ENCODE measurements around the gene PALD1.

The PALD1 gene

GRCh38 chr10:70495691-70496261 lies 17.2 kb downstream of the PALD1 start:
- Histone ChIP-seq H3K9me3 (replicated peaks in 1 of 2; ENCODE audit: control insufficient read depth in 2 of 2, insufficient read depth in 1 of 2, low read depth in 1 of 2, low read length in 2 of 2) (no peaks in the 10 kb centered on the region), H2BK5ac (ENCODE audit: low read length) (no peak overlapping the region), H2BK15ac (ENCODE audit: low read length) (no peak overlapping the region), H3K36me3 (replicated peaks in 1 of 2; ENCODE audit: control insufficient read depth in 2 of 2, insufficient read depth in 2 of 2, low read length in 2 of 2) (no peaks in the 10 kb centered on the region), H3K9ac (ENCODE audit: low read depth, low read length, poor library complexity) (no peak overlapping the region), H2BK12ac (ENCODE audit: low read length) (no peak overlapping the region), H2AFZ (ENCODE audit: low read length) (no peak overlapping the region), H3K4me1 (ENCODE audit: control insufficient read depth in 2 of 2, insufficient read depth in 1 of 2, low read depth in 1 of 2, low read length in 2 of 2) (peaks cover 16 to 22% of the 10 kb centered on the region in 2 donors), H3K18ac (ENCODE audit: low read length) (no peak overlapping the region), H4K8ac (ENCODE audit: low read depth, low read length) (no peak overlapping the region), H3K14ac (ENCODE audit: low read length) (no peak overlapping the region), H3K4me2 (ENCODE audit: insufficient read depth, low read length, poor library complexity, severe bottlenecking) (no peak overlapping the region), H2BK120ac (ENCODE audit: low read depth, low read length) (no peak overlapping the region), H3K27ac (replicated peaks; ENCODE audit: low read length) (no peak overlapping the region), H3K79me1 (ENCODE audit: low read depth, low read length) (no peaks in the 10 kb centered on the region), H3K27me3 (ENCODE audit: control insufficient read depth in 3 of 3, insufficient read depth in 3 of 3, low read depth in 1 of 3, low read length in 3 of 3) (no peaks in the 10 kb centered on the region), H2AK5ac (ENCODE audit: low read depth, low read length) (no peak overlapping the region), H3K23ac (ENCODE audit: low read depth, low read length, poor library complexity) (no peak overlapping the region), H3K4ac (ENCODE audit: low read length) (no peak overlapping the region), H4K91ac (ENCODE audit: low read depth, low read length, poor library complexity) (no peak overlapping the region), H3K4me3 (ENCODE audit: low read length in 2 of 2) (no peak overlapping the region)
- no peak for DNase-seq (ENCODE audit: low spot score)
- no CpG with 5 or more reads among the region's 4 CpGs for WGBS, 2 donors (ENCODE audit: extremely low coverage in 2 of 2, insufficient read length in 2 of 2, insufficient replicate concordance in 1 of 2)

GRCh38 chr10:70496341-70497119 lies 18.0 kb downstream of the PALD1 start:
- Histone ChIP-seq H3K27me3 (ENCODE audit: control insufficient read depth in 3 of 3, insufficient read depth in 3 of 3, low read depth in 1 of 3, low read length in 3 of 3) (no peaks in the 10 kb centered on the region), H3K36me3 (replicated peaks in 1 of 2; ENCODE audit: control insufficient read depth in 2 of 2, insufficient read depth in 2 of 2, low read length in 2 of 2) (no peaks in the 10 kb centered on the region), H3K9ac (ENCODE audit: low read depth, low read length, poor library complexity) (no peak overlapping the region), H3K9me3 (replicated peaks in 1 of 2; ENCODE audit: control insufficient read depth in 2 of 2, insufficient read depth in 1 of 2, low read depth in 1 of 2, low read length in 2 of 2) (no peaks in the 10 kb centered on the region), H2AFZ (ENCODE audit: low read length) (no peak overlapping the region), H3K4me3 (ENCODE audit: low read length in 2 of 2) (no peak overlapping the region), H2BK12ac (ENCODE audit: low read length) (no peak overlapping the region), H2BK120ac (ENCODE audit: low read depth, low read length) (no peak overlapping the region), H2BK5ac (ENCODE audit: low read length) (no peak overlapping the region), H3K14ac (ENCODE audit: low read length) (peak overlapping the region; percentile 79), H3K79me1 (ENCODE audit: low read depth, low read length) (no peaks in the 10 kb centered on the region), H4K8ac (ENCODE audit: low read depth, low read length) (no peak overlapping the region), H3K4me2 (ENCODE audit: insufficient read depth, low read length, poor library complexity, severe bottlenecking) (no peak overlapping the region), H4K91ac (ENCODE audit: low read depth, low read length, poor library complexity) (no peak overlapping the region), H3K23ac (ENCODE audit: low read depth, low read length, poor library complexity) (peak overlapping the region; percentile 48), H2AK5ac (ENCODE audit: low read depth, low read length) (peak overlapping the region; percentile 85), H2BK15ac (ENCODE audit: low read length) (no peak overlapping the region), H3K18ac (ENCODE audit: low read length) (peak overlapping the region; percentile 81), H3K4ac (ENCODE audit: low read length) (no peak overlapping the region), H3K4me1 (ENCODE audit: control insufficient read depth in 2 of 2, insufficient read depth in 1 of 2, low read depth in 1 of 2, low read length in 2 of 2) (peaks cover 16 to 22% of the 10 kb centered on the region in 2 donors), H3K27ac (replicated peaks; ENCODE audit: low read length) (no peak overlapping the region)
- no peak for DNase-seq (ENCODE audit: low spot score)
- WGBS, 2 donors (ENCODE audit: extremely low coverage in 2 of 2, insufficient read length in 2 of 2, insufficient replicate concordance in 1 of 2), result no CpG with 5 or more reads among the region's 13 CpGs

GRCh38 chr10:70497120-70497545 lies 18.6 kb downstream of the PALD1 start:
- Histone ChIP-seq H3K27me3 (ENCODE audit: control insufficient read depth in 3 of 3, insufficient read depth in 3 of 3, low read depth in 1 of 3, low read length in 3 of 3) (no peaks in the 10 kb centered on the region), H3K23ac (ENCODE audit: low read depth, low read length, poor library complexity) (peak overlapping the region; percentile 48), H3K9me3 (replicated peaks in 1 of 2; ENCODE audit: control insufficient read depth in 2 of 2, insufficient read depth in 1 of 2, low read depth in 1 of 2, low read length in 2 of 2) (no peaks in the 10 kb centered on the region), H2AFZ (ENCODE audit: low read length) (no peak overlapping the region), H2BK15ac (ENCODE audit: low read length) (no peak overlapping the region), H2BK5ac (ENCODE audit: low read length) (no peak overlapping the region), H4K91ac (ENCODE audit: low read depth, low read length, poor library complexity) (no peak overlapping the region), H2BK120ac (ENCODE audit: low read depth, low read length) (no peak overlapping the region), H3K9ac (ENCODE audit: low read depth, low read length, poor library complexity) (no peak overlapping the region), H2BK12ac (ENCODE audit: low read length) (no peak overlapping the region), H3K36me3 (replicated peaks in 1 of 2; ENCODE audit: control insufficient read depth in 2 of 2, insufficient read depth in 2 of 2, low read length in 2 of 2) (no peaks in the 10 kb centered on the region), H3K27ac (replicated peaks; ENCODE audit: low read length) (no peak overlapping the region), H3K79me1 (ENCODE audit: low read depth, low read length) (no peaks in the 10 kb centered on the region), H3K14ac (ENCODE audit: low read length) (peak overlapping the region; percentile 79), H3K4me1 (ENCODE audit: control insufficient read depth in 2 of 2, insufficient read depth in 1 of 2, low read depth in 1 of 2, low read length in 2 of 2) (peaks cover 16 to 22% of the 10 kb centered on the region in 2 donors), H3K18ac (ENCODE audit: low read length) (peak overlapping the region; percentile 81), H3K4me3 (ENCODE audit: low read length in 2 of 2) (no peak overlapping the region), H3K4me2 (ENCODE audit: insufficient read depth, low read length, poor library complexity, severe bottlenecking) (no peak overlapping the region), H2AK5ac (ENCODE audit: low read depth, low read length) (peak overlapping the region; percentile 85), H4K8ac (ENCODE audit: low read depth, low read length) (no peak overlapping the region), H3K4ac (ENCODE audit: low read length) (no peak overlapping the region)
- WGBS, 2 donors (ENCODE audit: extremely low coverage in 2 of 2, insufficient read length in 2 of 2, insufficient replicate concordance in 1 of 2), result no CpG with 5 or more reads among the region's 13 CpGs
- DNase-seq (ENCODE audit: low spot score), result no peak

- no peak for DNase-seq (ENCODE audit: low spot score)
These were observed 20.6 kb downstream of the PALD1 start for GRCh38 chr10:70498970-70499835.

More at GRCh38 chr10:70498970-70499835, 20.6 kb downstream of the PALD1 start:
- no peaks in the 10 kb centered on the region for H3K79me1 ChIP-seq (ENCODE audit: low read depth, low read length)
- H2BK5ac ChIP-seq (ENCODE audit: low read length), result no peak overlapping the region
- H2AK5ac ChIP-seq (ENCODE audit: low read depth, low read length), result peak overlapping the region; percentile 32
- no peak overlapping the region for H2BK12ac ChIP-seq (ENCODE audit: low read length)
- no peaks in the 10 kb centered on the region for H3K9me3 ChIP-seq (replicated peaks in 1 of 2; ENCODE audit: control insufficient read depth in 2 of 2, insufficient read depth in 1 of 2, low read depth in 1 of 2, low read length in 2 of 2)
- no peak overlapping the region for H3K4ac ChIP-seq (ENCODE audit: low read length)
- H3K14ac ChIP-seq (ENCODE audit: low read length), result no peak overlapping the region
- no peak overlapping the region for H3K4me2 ChIP-seq (ENCODE audit: insufficient read depth, low read length, poor library complexity, severe bottlenecking)
- no peak overlapping the region for H2BK120ac ChIP-seq (ENCODE audit: low read depth, low read length)
- H3K36me3 ChIP-seq (replicated peaks in 1 of 2; ENCODE audit: control insufficient read depth in 2 of 2, insufficient read depth in 2 of 2, low read length in 2 of 2), result no peaks in the 10 kb centered on the region
- H2AFZ ChIP-seq (ENCODE audit: low read length), result peak overlapping the region; percentile 71
- no peak overlapping the region for H3K9ac ChIP-seq (ENCODE audit: low read depth, low read length, poor library complexity)
- WGBS, 2 donors (ENCODE audit: extremely low coverage in 2 of 2, insufficient read length in 2 of 2, insufficient replicate concordance in 1 of 2), result no CpG with 5 or more reads among the region's 10 CpGs
- no peak overlapping the region for H3K23ac ChIP-seq (ENCODE audit: low read depth, low read length, poor library complexity)
- no peak overlapping the region for H2BK15ac ChIP-seq (ENCODE audit: low read length)
- H3K27me3 ChIP-seq (ENCODE audit: control insufficient read depth in 3 of 3, insufficient read depth in 3 of 3, low read depth in 1 of 3, low read length in 3 of 3), result no peaks in the 10 kb centered on the region
- H3K4me3 ChIP-seq (ENCODE audit: low read length in 2 of 2), result no peak overlapping the region
- no peak overlapping the region for H4K8ac ChIP-seq (ENCODE audit: low read depth, low read length)
- no peak overlapping the region for H3K27ac ChIP-seq (replicated peaks; ENCODE audit: low read length)
- peak overlapping the region; percentile 5 for H3K18ac ChIP-seq (ENCODE audit: low read length)
- no peak overlapping the region for H4K91ac ChIP-seq (ENCODE audit: low read depth, low read length, poor library complexity)
- peaks cover 8 to 10% of the 10 kb centered on the region in 2 donors for H3K4me1 ChIP-seq (ENCODE audit: control insufficient read depth in 2 of 2, insufficient read depth in 1 of 2, low read depth in 1 of 2, low read length in 2 of 2)
